ENCODE data around the gene DMD.

Gene DMD

GRCh38 chrX:32185160-32185559 lies 1026.2 kb downstream of the DMD start:
- no peak for DNase-seq

GRCh38 chrX:32183066-32183465 lies 1028.3 kb downstream of the DMD start:
- DNase-seq: no peak

- DNase-seq: no peak
Observed at GRCh38 chrX:32176510-32176909, 1034.8 kb downstream of the DMD start.

GRCh38 chrX:32170481-32170880 lies 1040.9 kb downstream of the DMD start:
- DNase-seq: no peak

GRCh38 chrX:32155044-32155638 lies 1056.2 kb downstream of the DMD start:
- DNase-seq: no peak

GRCh38 chrX:32153585-32153984 lies 1057.8 kb downstream of the DMD start:
- DNase-seq: no peak

GRCh38 chrX:32150141-32150540 lies 1061.2 kb downstream of the DMD start:
- no peak for DNase-seq

- no peak for DNase-seq
Observed at GRCh38 chrX:32141841-32142240, 1069.5 kb downstream of the DMD start.

- DNase-seq: no peak
Observed at GRCh38 chrX:32139476-32139875, 1071.9 kb downstream of the DMD start.

- no peak for DNase-seq
Observed at GRCh38 chrX:32137525-32137924, 1073.8 kb downstream of the DMD start.

- no peak for DNase-seq
Observed at GRCh38 chrX:32126997-32127396, 1084.4 kb downstream of the DMD start.

GRCh38 chrX:32118832-32119231 lies 1092.5 kb downstream of the DMD start:
- DNase-seq: no peak

GRCh38 chrX:32116047-32116446 lies 1095.3 kb downstream of the DMD start:
- DNase-seq: no peak

GRCh38 chrX:32087663-32088062 lies 1123.7 kb downstream of the DMD start:
- no peak for DNase-seq

- no peak for DNase-seq
Observed at GRCh38 chrX:32084757-32085156, 1126.6 kb downstream of the DMD start.

- DNase-seq: no peak
Observed at GRCh38 chrX:32048285-32048684, 1163.1 kb downstream of the DMD start.

- no peak for DNase-seq
Observed at GRCh38 chrX:32045149-32045548, 1166.2 kb downstream of the DMD start.

GRCh38 chrX:32041181-32041580 lies 1170.2 kb downstream of the DMD start:
- no peak for DNase-seq

GRCh38 chrX:32026772-32027171 lies 1184.6 kb downstream of the DMD start:
- no peak for DNase-seq

GRCh38 chrX:32024072-32024471 lies 1187.3 kb downstream of the DMD start:
- no peak for DNase-seq

GRCh38 chrX:32016195-32016594 lies 1195.2 kb downstream of the DMD start:
- DNase-seq: no peak

GRCh38 chrX:32010948-32011347 lies 1200.4 kb downstream of the DMD start:
- no peak for DNase-seq

GRCh38 chrX:32010212-32010611 lies 1201.1 kb downstream of the DMD start:
- DNase-seq: no peak

- DNase-seq: no peak
Observed at GRCh38 chrX:31993637-31994036, 1217.7 kb downstream of the DMD start.

GRCh38 chrX:31988975-31989374 lies 1222.4 kb downstream of the DMD start:
- no peak for DNase-seq

Data from activated CD4-positive, alpha-beta T cell treated with anti-CD3 and anti-CD28 coated beads for 48 hours (primary cell).